HEK293 (cell line): ENCODE measurements around the gene RIOK1.

Source experiments
- CTCF ChIA-PET: fragments of 350-600 bp; formaldehyde crosslinking; extraction: SDS; loops from one replicate; lab custom pipeline; 2021; ENCODE audit warnings: antibody characterized with exemption; lab: Yijun Ruan, JAX
- POLR2A ChIA-PET: fragments of 300-600 bp; formaldehyde crosslinking; extraction: SDS; loops from one replicate; lab custom pipeline; 2020; ENCODE audit warnings: antibody characterized with exemption, inconsistent platforms; lab: Yijun Ruan, JAX
- H3K27ac ChIP-seq: fragments of 200-500 bp; sonication (Bioruptor generic); 2 replicates; pipeline ENCODE4 v1.5.1; 2014; ENCODE audit warnings: low read depth, low read length, control low read depth, inconsistent platforms; ENCODE audit errors: extremely low read depth
- H3K36me3 ChIP-seq, 2 experiments: fragments of 200-500 bp in 1 of 2; sonication (Bioruptor generic) in 1 of 2; 1 replicate in 1 of 2; 2 replicates in 1 of 2; pipeline ENCODE4 v1.5.1; 2014 to 2017; ENCODE audit warnings: inconsistent platforms in 2 of 2, low read length in 2 of 2; ENCODE audit not compliant: control insufficient read depth in 2 of 2, insufficient read depth in 1 of 2
- H3K4me1 ChIP-seq: fragments of 200-500 bp; sonication (Bioruptor generic); 2 replicates; pipeline ENCODE4 v1.5.1; 2014; ENCODE audit warnings: mild to moderate bottlenecking, low read length, inconsistent platforms; ENCODE audit not compliant: control insufficient read depth, insufficient read depth
- H3K4me3 ChIP-seq: 2 replicates; pipeline ENCODE4 v1.5.1; 2011; ENCODE audit warnings: low read depth, mild to moderate bottlenecking, control low read depth, low read length, moderate library complexity
- H3K9me3 ChIP-seq: fragments of 200-500 bp; sonication (Bioruptor generic); 2 replicates; pipeline ENCODE4 v1.5.1; 2014; ENCODE audit warnings: low read depth, low read length, inconsistent platforms; ENCODE audit not compliant: control insufficient read depth, insufficient read depth
- BCL11A ChIP-seq: fragments of 450-650 bp; formaldehyde crosslinking; IDR thresholded peaks from 2 replicates; pipeline ENCODE4 v1.5.1; 2016; ENCODE audit warnings: low read depth, missing biosample characterization, missing genetic modification characterization
- KLF7 ChIP-seq: fragments of 450-650 bp; formaldehyde crosslinking; IDR thresholded peaks from 2 replicates; pipeline ENCODE4 v1.5.1; 2016; ENCODE audit warnings: missing biosample characterization, missing genetic modification characterization, borderline replicate concordance
- KLF9 ChIP-seq: fragments of 450-650 bp; formaldehyde crosslinking; IDR thresholded peaks from 2 replicates; pipeline ENCODE4 v1.5.1; 2016; ENCODE audit warnings: missing biosample characterization, missing genetic modification characterization, low read depth
- MYNN ChIP-seq: fragments of 450-650 bp; formaldehyde crosslinking; IDR thresholded peaks from 2 replicates; pipeline ENCODE4 v1.5.1; 2016; ENCODE audit warnings: missing biosample characterization, missing genetic modification characterization, borderline replicate concordance
- PATZ1 ChIP-seq: fragments of 450-650 bp; formaldehyde crosslinking; IDR thresholded peaks from 2 replicates; pipeline ENCODE4 v1.5.1; 2016; ENCODE audit warnings: missing biosample characterization, missing genetic modification characterization
- PRDM6 ChIP-seq: fragments of 450-650 bp; formaldehyde crosslinking; IDR thresholded peaks from 2 replicates; pipeline ENCODE4 v1.5.1; 2017; ENCODE audit warnings: missing biosample characterization, missing genetic modification characterization
- REPIN1 ChIP-seq: fragments of 450-650 bp; formaldehyde crosslinking; IDR thresholded peaks from 2 replicates; pipeline ENCODE4 v1.5.1; 2017; ENCODE audit warnings: missing biosample characterization, missing genetic modification characterization, low read depth
- SALL2 ChIP-seq: fragments of 450-650 bp; formaldehyde crosslinking; IDR thresholded peaks from 2 replicates; pipeline ENCODE4 v1.5.0; 2017; ENCODE audit warnings: missing biosample characterization, mild to moderate bottlenecking, missing genetic modification characterization, borderline replicate concordance
- SCRT1 ChIP-seq: fragments of 450-650 bp; formaldehyde crosslinking; IDR thresholded peaks from 2 replicates; pipeline ENCODE4 v1.5.1; 2016; ENCODE audit warnings: missing biosample characterization, missing genetic modification characterization, borderline replicate concordance
- SCRT2 ChIP-seq: fragments of 450-650 bp; formaldehyde crosslinking; IDR thresholded peaks from 2 replicates; pipeline ENCODE4 v1.5.1; 2016; ENCODE audit warnings: missing biosample characterization, missing genetic modification characterization
- TRIM28 ChIP-seq: IDR thresholded peaks from 2 replicates; pipeline ENCODE4 v1.6.1; 2011; ENCODE audit warnings: low read length, control low read depth, borderline replicate concordance
- ZBTB17 ChIP-seq: fragments of 450-650 bp; formaldehyde crosslinking; IDR thresholded peaks from 2 replicates; pipeline ENCODE4 v1.5.1; 2016; ENCODE audit warnings: missing biosample characterization, missing genetic modification characterization
- ZBTB26 ChIP-seq: fragments of 450-650 bp; formaldehyde crosslinking; optimal IDR thresholded peaks from 2 replicates; pipeline ENCODE3; 2016; ENCODE audit warnings: missing biosample characterization, mild to moderate bottlenecking, missing genetic modification characterization
- ZEB2 ChIP-seq: fragments of 450-650 bp; formaldehyde crosslinking; IDR thresholded peaks from 2 replicates; pipeline ENCODE4 v1.5.1; 2016; ENCODE audit warnings: missing biosample characterization, missing genetic modification characterization
- ZFP69B ChIP-seq: fragments of 450-650 bp; formaldehyde crosslinking; IDR thresholded peaks from 2 replicates; pipeline ENCODE4 v1.5.1; 2016; ENCODE audit warnings: missing biosample characterization, missing genetic modification characterization
- ZIC2 ChIP-seq: fragments of 450-650 bp; formaldehyde crosslinking; IDR thresholded peaks from 2 replicates; pipeline ENCODE4 v1.5.1; 2016; ENCODE audit warnings: missing biosample characterization, missing genetic modification characterization
- ZNF133 ChIP-seq: fragments of 450-650 bp; formaldehyde crosslinking; IDR thresholded peaks from 2 replicates; pipeline ENCODE4 v1.5.1; 2016; ENCODE audit warnings: missing biosample characterization, missing genetic modification characterization
- ZNF138 ChIP-seq: fragments of 450-650 bp; formaldehyde crosslinking; IDR thresholded peaks from 2 replicates; pipeline ENCODE4 v1.5.1; 2016; ENCODE audit warnings: missing biosample characterization, missing genetic modification characterization, borderline replicate concordance
- ZNF140 ChIP-seq: fragments of 450-650 bp; formaldehyde crosslinking; IDR thresholded peaks from 2 replicates; pipeline ENCODE4 v1.5.1; 2016; ENCODE audit warnings: missing biosample characterization, missing genetic modification characterization
- ZNF16 ChIP-seq: fragments of 450-650 bp; formaldehyde crosslinking; IDR thresholded peaks from 2 replicates; pipeline ENCODE4 v1.5.1; 2016; ENCODE audit warnings: low read depth, missing biosample characterization, missing genetic modification characterization
- ZNF169 ChIP-seq: fragments of 450-650 bp; formaldehyde crosslinking; IDR thresholded peaks from 2 replicates; pipeline ENCODE4 v1.5.1; 2016; ENCODE audit warnings: missing biosample characterization, missing genetic modification characterization
- ZNF221 ChIP-seq: fragments of 450-650 bp; formaldehyde crosslinking; IDR thresholded peaks from 2 replicates; pipeline ENCODE4 v1.5.1; 2017; ENCODE audit warnings: missing biosample characterization, missing genetic modification characterization, borderline replicate concordance
- ZNF239 ChIP-seq: fragments of 450-650 bp; formaldehyde crosslinking; IDR thresholded peaks from 2 replicates; pipeline ENCODE4 v1.5.1; 2016; ENCODE audit warnings: missing biosample characterization, missing genetic modification characterization
- ZNF248 ChIP-seq: fragments of 450-650 bp; formaldehyde crosslinking; IDR thresholded peaks from 2 replicates; pipeline ENCODE4 v1.5.1; 2017; ENCODE audit warnings: missing biosample characterization, missing genetic modification characterization
- ZNF26 ChIP-seq: fragments of 450-650 bp; formaldehyde crosslinking; IDR thresholded peaks from 2 replicates; pipeline ENCODE4 v1.5.1; 2016; ENCODE audit warnings: missing biosample characterization, missing genetic modification characterization
- ZNF433 ChIP-seq: fragments of 450-650 bp; formaldehyde crosslinking; IDR thresholded peaks from 2 replicates; pipeline ENCODE4 v1.5.1; 2016; ENCODE audit warnings: missing biosample characterization, missing genetic modification characterization, low read depth
- ZNF514 ChIP-seq: fragments of 450-650 bp; formaldehyde crosslinking; IDR thresholded peaks from 2 replicates; pipeline ENCODE4 v1.5.1; 2016; ENCODE audit warnings: missing biosample characterization, missing genetic modification characterization
- ZNF544 ChIP-seq: fragments of 450-650 bp; formaldehyde crosslinking; IDR thresholded peaks from 2 replicates; pipeline ENCODE4 v1.5.0; 2017; ENCODE audit warnings: missing biosample characterization, missing genetic modification characterization
- ZNF610 ChIP-seq: fragments of 450-650 bp; formaldehyde crosslinking; IDR thresholded peaks from 2 replicates; pipeline ENCODE4 v1.5.1; 2016; ENCODE audit warnings: missing biosample characterization, missing genetic modification characterization, borderline replicate concordance
- ZNF654 ChIP-seq: fragments of 450-650 bp; formaldehyde crosslinking; IDR thresholded peaks from 2 replicates; pipeline ENCODE4 v1.5.1; 2016; ENCODE audit warnings: low read depth, missing biosample characterization, missing genetic modification characterization
- ZNF677 ChIP-seq: fragments of 450-650 bp; IDR thresholded peaks from 2 replicates; pipeline ENCODE4 v1.5.0; 2018; ENCODE audit warnings: missing biosample characterization, mild to moderate bottlenecking, missing genetic modification characterization, moderate library complexity
- ZNF837 ChIP-seq: fragments of 450-650 bp; formaldehyde crosslinking; IDR thresholded peaks from 2 replicates; pipeline ENCODE4 v1.5.1; 2016; ENCODE audit warnings: missing biosample characterization, missing genetic modification characterization

RIOK1 gene

GRCh38 chr6:7389451-7390225, at the start of gene RIOK1, which contains the start of gene CAGE1:
TSS of gene RIOK1 (plus strand) at chr6:7389808. CDS start at chr6:7390003, 195 bp downstream.
TSS of gene CAGE1 (minus strand) at chr6:7389742. CDS start at chr6:7387173, 2,569 bp downstream.
- peaks cover 7% of the 10 kb centered on the region for H3K4me1 ChIP-seq
- H3K36me3 ChIP-seq, result peaks cover 17 to 30% of the 10 kb centered on the region in 2 experiments
- H3K27ac ChIP-seq, result peak within 1 kb of the TSS; percentile 93
- ChIA-PET POLR2A (interaction anchor here (0.5 to 2.6 kb wide), 39 partner anchors 9 to 702 kb away, joined by 3 to 30 read pairs (median 4); partner anchors contain the start of genes BLOC1S5, DSP, SNRNP48 and SSR1), CTCF (interaction anchor here (0.5 to 3.1 kb wide), 16 partner anchors 12 to 991 kb away, joined by 3 to 26 read pairs (median 4); no protein-coding TSS in a partner anchor)
- no peaks in the 10 kb centered on the region for H3K9me3 ChIP-seq
- H3K4me3 ChIP-seq, result peak within 1 kb of the TSS; percentile 70
- no peak for TF ChIP-seq ZNF140 (tag by site-specific recombination)
- TF ChIP-seq BCL11A (tag by site-specific recombination), result no peak
- TF ChIP-seq KLF9, result peak; percentile 55
- TF ChIP-seq ZBTB17 (tag by site-specific recombination), result peak; percentile 99
- no peak for TF ChIP-seq ZNF433 (tag by site-specific recombination)
- no peak for TF ChIP-seq MYNN
- TF ChIP-seq PRDM6, result no peak
- TF ChIP-seq ZNF221 (tag by site-specific recombination), result no peak
- no peak for TF ChIP-seq REPIN1 (tag by site-specific recombination)
- no peak for TF ChIP-seq ZNF16 (tag by site-specific recombination)
- TF ChIP-seq ZNF654, result no peak
- no peak for TF ChIP-seq SCRT1 (tag by site-specific recombination)
- peak; percentile 77 for TF ChIP-seq PATZ1 (tag by site-specific recombination)
- no peak for TF ChIP-seq SALL2 (tag by site-specific recombination)
- TF ChIP-seq ZNF26 (tag by site-specific recombination), result no peak
- no peak for TF ChIP-seq ZNF138 (tag by site-specific recombination)
- no peak for TF ChIP-seq ZNF169 (tag by site-specific recombination)
- peak; percentile 41; the same call in 1 of the 2 replicates for TF ChIP-seq KLF7 (tag by site-specific recombination)
- peak; percentile 63; the same call in 1 of the 2 replicates for TF ChIP-seq SCRT2 (tag by site-specific recombination)
- TF ChIP-seq ZNF248 (tag by site-specific recombination), result no peak
- no peak for TF ChIP-seq ZNF677
- TF ChIP-seq ZNF239, result no peak
- peak; percentile 62 for TF ChIP-seq ZBTB26
- TF ChIP-seq ZNF514, result no peak
- TF ChIP-seq ZIC2 (tag by site-specific recombination), result peak; percentile 71
- no peak for TF ChIP-seq ZNF133 (tag by site-specific recombination)
- TF ChIP-seq ZNF837 (tag by site-specific recombination), result no peak
- TF ChIP-seq TRIM28, result peak; percentile 65; the same call in 1 of the 2 replicates
- peak; percentile 72 for TF ChIP-seq ZFP69B
- TF ChIP-seq ZNF544 (tag by site-specific recombination), result no peak
- peak; percentile 62 for TF ChIP-seq ZEB2 (tag by site-specific recombination)
- TF ChIP-seq ZNF610 (tag by site-specific recombination), result peak; percentile 50; the same call in 1 of the 2 replicates
